ENCODE measurements around the gene ABCA1.
"Not testable (repeated sequence)": the region's sequence is repeated elsewhere in the genome, so short reads cannot be mapped to it uniquely, and the experiment has no call there.

The ABCA1 gene

DNA sequence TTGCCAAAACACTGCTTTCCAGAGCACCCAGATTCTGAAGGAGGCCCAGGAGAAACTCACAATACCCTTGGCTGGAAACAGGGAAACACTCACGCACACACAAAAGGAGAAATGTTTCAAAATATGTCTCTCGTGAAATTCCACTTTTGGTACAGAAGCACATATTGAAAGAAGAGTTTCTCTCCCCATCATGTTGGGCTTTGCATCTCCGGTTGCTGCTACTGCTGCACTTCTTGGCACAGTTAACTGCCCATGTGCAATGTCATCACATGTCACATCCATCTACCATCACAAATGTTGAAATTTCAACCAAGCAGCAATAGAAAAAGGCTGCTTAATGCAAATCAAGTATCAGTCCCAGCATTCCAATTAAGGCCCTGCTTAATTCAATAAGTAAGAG lies 72.1 kb downstream of the ABCA1 start:
- no peak overlapping the region for H3K4me3 ChIP-seq (ENCODE audit: low read depth, low read length)
- TF ChIP-seq CTCF (IDR thresholded peaks at IDR 0.05; ENCODE audit: control insufficient read depth, extremely low read depth, insufficient read depth) = no peak
- DNase-seq (ENCODE audit: low read depth) = no peak

DNA sequence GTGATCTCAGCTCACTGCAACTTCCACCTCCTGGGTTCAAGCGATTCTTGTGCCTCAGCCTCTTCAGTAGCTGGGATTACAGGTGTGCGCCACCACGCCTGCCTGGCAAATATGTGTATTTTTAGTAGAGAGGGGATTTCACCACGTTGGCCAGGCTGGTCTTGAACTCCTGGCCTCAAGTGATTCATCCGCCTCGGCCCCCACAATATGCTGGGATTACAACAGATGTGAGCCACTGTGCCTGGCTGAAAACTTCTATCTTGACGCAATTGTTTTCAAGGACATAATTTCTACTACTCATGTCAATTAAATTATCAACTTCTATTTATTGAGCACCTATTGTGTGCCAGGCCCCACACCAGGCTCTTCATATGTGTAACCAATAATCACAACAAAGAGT lies 72.7 kb downstream of the ABCA1 start:
- not testable (repeated sequence) for H3K4me3 ChIP-seq (ENCODE audit: low read depth, low read length); DNase-seq (ENCODE audit: low read depth)

GRCh38 chr9:104854613-104855012 lies 73.3 kb downstream of the ABCA1 start:
- no peak for TF ChIP-seq CTCF (IDR thresholded peaks at IDR 0.05; ENCODE audit: control insufficient read depth, extremely low read depth, insufficient read depth)
- DNase-seq (ENCODE audit: low read depth) = no peak
- H3K4me3 ChIP-seq (ENCODE audit: low read depth, low read length) = no peak overlapping the region

GRCh38 chr9:104853683-104854082 lies 74.3 kb downstream of the ABCA1 start:
- no peak for TF ChIP-seq CTCF (IDR thresholded peaks at IDR 0.05; ENCODE audit: control insufficient read depth, extremely low read depth, insufficient read depth)
- DNase-seq (ENCODE audit: low read depth) = no peak
- H3K4me3 ChIP-seq (ENCODE audit: low read depth, low read length) = no peak overlapping the region

GRCh38 chr9:104853159-104853558 lies 74.8 kb downstream of the ABCA1 start:
- H3K4me3 ChIP-seq (ENCODE audit: low read depth, low read length) = no peak overlapping the region
- TF ChIP-seq CTCF (IDR thresholded peaks at IDR 0.05; ENCODE audit: control insufficient read depth, extremely low read depth, insufficient read depth) = no peak
- DNase-seq (ENCODE audit: low read depth) = no peak

DNA sequence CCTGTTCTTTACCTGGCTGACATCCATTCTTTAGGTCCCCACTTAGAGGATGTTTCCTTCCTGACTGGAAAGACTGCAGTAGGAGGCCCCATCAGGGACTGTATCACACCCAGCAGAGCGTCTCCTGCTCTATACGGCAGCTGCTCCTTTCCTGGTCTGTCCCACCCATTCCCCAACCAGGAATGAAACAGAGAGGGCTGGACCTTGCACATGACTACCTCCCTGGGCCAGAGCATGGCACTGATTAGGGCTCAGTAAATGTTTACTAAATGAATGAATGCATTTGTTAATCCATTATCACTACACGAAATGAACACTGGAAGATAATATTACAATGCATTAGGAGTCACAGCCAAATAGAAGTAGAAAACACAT lies 76.4 kb downstream of the ABCA1 start:
- no peak for DNase-seq (ENCODE audit: low read depth)
- no peak overlapping the region for H3K4me3 ChIP-seq (ENCODE audit: low read depth, low read length)
- TF ChIP-seq CTCF (IDR thresholded peaks at IDR 0.05; ENCODE audit: control insufficient read depth, extremely low read depth, insufficient read depth) = no peak

- no peak overlapping the region for H3K4me3 ChIP-seq (ENCODE audit: low read depth, low read length)
- no peak for DNase-seq (ENCODE audit: low read depth)
- TF ChIP-seq CTCF (IDR thresholded peaks at IDR 0.05; ENCODE audit: control insufficient read depth, extremely low read depth, insufficient read depth) = no peak
These were observed 77.0 kb downstream of the ABCA1 start for GRCh38 chr9:104850786-104851545.
